Neural cell (in vitro differentiated cells): ENCODE results near the gene DNAI1. TPM values are rescaled to one million over a fixed set of nuclear protein-coding genes. Genes with fewer than 3 reads are reported as not detected.

Experiments used
- H2AFZ ChIP-seq: fragments of 200-600, 300-800 bp; sonication (generic), shearing (Covaris generic); 2 replicates; pipeline ENCODE4 v1.6.0; 2014; ENCODE audit warnings: low read depth, mild to moderate bottlenecking, antibody characterized with exemption, low read length, moderate library complexity
- H3F3A ChIP-seq: fragments of 200-600 bp; shearing (Covaris generic); 2 replicates; pipeline ENCODE4 v1.6.1; 2016; ENCODE audit warnings: mild to moderate bottlenecking, moderate library complexity, mixed read lengths, antibody characterized with exemption, low read length; ENCODE audit not compliant: insufficient read depth, poor library complexity, severe bottlenecking
- H3K27ac ChIP-seq: fragments of 200-600, 300-800 bp; sonication (generic), shearing (Covaris generic); 2 replicates; pipeline ENCODE4 v1.5.1; 2014; ENCODE audit warnings: mild to moderate bottlenecking, low read length, moderate library complexity
- H3K27me3 ChIP-seq: fragments of 300-800, 200-600 bp; sonication (generic), shearing (Covaris generic); 2 replicates; pipeline ENCODE4 v1.6.0; 2014; ENCODE audit warnings: mild to moderate bottlenecking, low read depth, low read length, moderate library complexity; ENCODE audit not compliant: insufficient read depth
- H3K36me3 ChIP-seq: fragments of 300-800, 200-600 bp; sonication (generic), shearing (Covaris generic); 2 replicates; pipeline ENCODE4 v1.5.1; 2014; ENCODE audit warnings: mild to moderate bottlenecking, antibody characterized with exemption, low read length, moderate library complexity; ENCODE audit not compliant: insufficient read depth
- H3K4me2 ChIP-seq: fragments of 300-800, 200-600 bp; sonication (generic), shearing (Covaris generic); 2 replicates; pipeline ENCODE4 v1.6.0; 2014; ENCODE audit warnings: mild to moderate bottlenecking, low read length
- H3K4me3 ChIP-seq: fragments of 300-800, 200-600 bp; sonication (generic), shearing (Covaris generic); 2 replicates; pipeline ENCODE4 v1.5.1; 2014; ENCODE audit warnings: mild to moderate bottlenecking, low read length, moderate library complexity
- H3K79me2 ChIP-seq: fragments of 200-600 bp; shearing (Covaris generic); replicated peaks from 2 replicates; pipeline ENCODE4 v1.6.0; 2014; ENCODE audit warnings: mild to moderate bottlenecking, low read length, moderate library complexity; ENCODE audit not compliant: insufficient read depth
- H3K9ac ChIP-seq: fragments of 300-800, 200-600 bp; sonication (generic), shearing (Covaris generic); 2 replicates; pipeline ENCODE4 v1.6.1; 2016; ENCODE audit warnings: mild to moderate bottlenecking, low read length, mixed read lengths
- H3K9me2 ChIP-seq: fragments of 200-600 bp; shearing (Covaris generic); 2 replicates; pipeline ENCODE4 v1.6.1; 2016; ENCODE audit warnings: mild to moderate bottlenecking, low read length, mixed read lengths; ENCODE audit not compliant: insufficient read depth
- H3K9me3 ChIP-seq: fragments of 200-600, 300-800 bp; sonication (generic), shearing (Covaris generic); 2 replicates; pipeline ENCODE4 v1.6.1; 2016; ENCODE audit warnings: mild to moderate bottlenecking, mixed run types, low read length, moderate library complexity, mixed read lengths
- H4K20me1 ChIP-seq: fragments of 200-600 bp; shearing (Covaris generic); 2 replicates; pipeline ENCODE4 v1.6.1; 2016; ENCODE audit warnings: mild to moderate bottlenecking, mixed run types; ENCODE audit not compliant: insufficient read depth
- EP300 ChIP-seq: fragments of 450-650 bp; conservative IDR thresholded peaks from 2 replicates; pipeline ENCODE4 v1.6.1; 2014; ENCODE audit warnings: antibody characterized with exemption, mild to moderate bottlenecking, moderate library complexity; ENCODE audit not compliant: poor library complexity, severe bottlenecking
- EZH2 ChIP-seq: fragments of 200-600, 300-800 bp; shearing (Covaris generic), sonication (generic); IDR thresholded peaks from 2 replicates; pipeline ENCODE4 v1.6.1; 2014; ENCODE audit warnings: antibody characterized with exemption, low read length, borderline replicate concordance, mild to moderate bottlenecking; ENCODE audit not compliant: insufficient read depth, poor library complexity, severe bottlenecking
- MXI1 ChIP-seq: fragments of 450-650 bp; conservative IDR thresholded peaks from 2 replicates; pipeline ENCODE4 v1.6.1; 2014; ENCODE audit warnings: antibody characterized with exemption, mild to moderate bottlenecking; ENCODE audit not compliant: poor library complexity, severe bottlenecking
- POLR2AphosphoS5 ChIP-seq: IDR thresholded peaks from 2 replicates; pipeline ENCODE4 v1.6.1; 2012
- RAD21 ChIP-seq: fragments of 450-650 bp; conservative IDR thresholded peaks from 2 replicates; pipeline ENCODE4 v1.6.1; 2014; ENCODE audit warnings: antibody characterized with exemption, mild to moderate bottlenecking, moderate library complexity
- REST ChIP-seq: IDR thresholded peaks from 2 replicates; pipeline ENCODE4 v1.6.1; 2012; ENCODE audit warnings: borderline replicate concordance
- SMC3 ChIP-seq: fragments of 450-650 bp; conservative IDR thresholded peaks from 2 replicates; pipeline ENCODE4 v1.6.1; 2014; ENCODE audit warnings: antibody characterized with exemption, mild to moderate bottlenecking, moderate library complexity; ENCODE audit not compliant: poor library complexity
- TAF1 ChIP-seq: IDR thresholded peaks from 2 replicates; pipeline ENCODE4 v1.6.1; 2012; ENCODE audit warnings: low read depth
- polyA plus RNA-seq: library from polyadenylated mRNA; depleted of rRNA; stranded (reverse); fragments of >200 nt; gene quantifications from 2 replicates; pipeline ENCODE4 v1.2.3, GENCODE V29; 2014
- TF ChIP-seq, protein P1 (sequence below): fragments of 450-650 bp; IDR thresholded peaks from 2 replicates; pipeline ENCODE4 v1.5.1; 2014; ENCODE audit warnings: antibody characterized with exemption, mild to moderate bottlenecking, moderate library complexity; ENCODE audit not compliant: poor library complexity, severe bottlenecking

The DNAI1 gene
- polyA plus RNA-seq, 1 donor from 2014 or later, result 0.99 TPM

DNA sequence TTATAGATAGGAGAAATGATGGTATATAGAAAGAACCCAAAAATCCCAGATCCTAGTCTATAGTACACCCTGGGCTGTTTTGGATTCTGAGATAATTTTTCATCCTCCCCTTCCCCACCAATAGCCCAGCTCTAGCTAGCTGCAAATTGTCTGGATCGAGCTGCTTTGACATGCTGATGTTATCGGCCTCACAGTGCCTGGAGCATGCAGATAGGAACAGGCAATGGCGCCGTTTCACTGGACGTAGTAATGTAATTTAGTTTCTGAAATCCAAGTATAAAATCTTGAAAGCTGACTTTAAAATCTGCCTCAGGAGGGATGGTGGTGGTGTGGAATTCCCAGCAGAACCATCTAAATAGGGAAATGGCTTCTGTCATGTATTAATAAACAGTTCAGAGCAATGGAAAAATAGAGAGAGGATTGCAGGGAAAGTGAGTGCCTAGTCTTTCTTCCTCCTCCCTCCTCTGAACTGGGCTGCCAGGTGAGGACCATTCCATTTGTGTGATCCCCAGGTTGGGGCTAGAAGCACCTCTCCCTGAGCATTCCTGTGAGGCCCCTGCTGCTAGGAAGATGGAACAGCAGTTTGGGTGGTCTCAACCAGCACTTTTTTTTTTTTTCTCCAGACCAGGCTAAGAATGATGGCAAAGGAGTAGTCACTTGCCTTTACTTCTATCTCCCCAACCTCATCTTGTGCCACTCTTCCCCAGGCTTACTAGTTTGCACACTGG, 32.1 kb upstream of the DNAI1 start:
- no peaks in the 10 kb centered on the region for H3F3A ChIP-seq
- TF ChIP-seq SMC3 (no peak), REST (no peak), EP300 (no peak)
- H3K27ac ChIP-seq, result no peak overlapping the region
- H3K9me3 ChIP-seq, result no peaks in the 10 kb centered on the region
- no peaks in the 10 kb centered on the region for H3K9me2 ChIP-seq
- no peaks in the 10 kb centered on the region for H3K36me3 ChIP-seq
- no peak overlapping the region for H3K4me3 ChIP-seq
- no peak overlapping the region for H3K4me2 ChIP-seq
- H3K27me3 ChIP-seq, result no peaks in the 10 kb centered on the region
- H3K9ac ChIP-seq, result no peak overlapping the region
- H2AFZ ChIP-seq, result no peak overlapping the region
- no peaks in the 10 kb centered on the region for H3K79me2 ChIP-seq
- H4K20me1 ChIP-seq, result no peaks in the 10 kb centered on the region

DNA sequence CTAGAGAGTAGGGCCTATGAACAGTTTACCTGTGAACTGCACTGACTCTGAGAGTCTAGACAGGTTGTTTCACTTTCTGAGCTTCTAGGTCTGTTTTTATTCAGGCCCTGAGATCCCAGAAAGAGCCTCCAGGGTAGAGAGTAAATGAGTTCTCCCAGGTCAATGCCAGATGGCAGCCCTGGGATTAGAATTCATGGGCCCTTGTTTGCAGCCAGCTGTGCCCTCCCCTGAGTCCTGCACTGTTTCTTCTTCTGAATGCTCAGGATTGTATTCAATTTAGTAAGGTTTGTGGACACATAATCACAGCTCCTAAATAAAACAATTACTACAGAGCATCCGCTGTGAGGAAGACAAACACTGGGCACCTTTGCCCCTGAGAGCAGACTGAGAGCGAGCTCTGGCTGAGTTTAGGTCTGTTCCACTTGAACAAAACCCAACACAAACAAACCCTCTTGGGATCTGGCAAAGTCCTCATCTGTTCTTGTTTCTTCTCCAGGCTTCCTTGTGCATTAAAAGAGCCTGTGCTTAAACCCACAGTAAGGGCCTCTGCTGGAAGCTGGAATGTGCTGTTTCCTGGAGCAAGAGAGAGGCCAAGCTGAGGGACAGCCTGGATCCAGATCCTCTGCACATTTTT, 30.2 kb upstream of the DNAI1 start:
- H3K27ac ChIP-seq, result no peak overlapping the region
- no peak overlapping the region for H3K4me3 ChIP-seq
- no peaks in the 10 kb centered on the region for H3K27me3 ChIP-seq
- no peaks in the 10 kb centered on the region for H3F3A ChIP-seq
- no peak overlapping the region for H3K4me2 ChIP-seq
- H3K9me2 ChIP-seq, result no peaks in the 10 kb centered on the region
- no peak overlapping the region for H3K9ac ChIP-seq
- H2AFZ ChIP-seq, result no peak overlapping the region
- H3K79me2 ChIP-seq, result no peaks in the 10 kb centered on the region
- TF ChIP-seq, protein P1, sequence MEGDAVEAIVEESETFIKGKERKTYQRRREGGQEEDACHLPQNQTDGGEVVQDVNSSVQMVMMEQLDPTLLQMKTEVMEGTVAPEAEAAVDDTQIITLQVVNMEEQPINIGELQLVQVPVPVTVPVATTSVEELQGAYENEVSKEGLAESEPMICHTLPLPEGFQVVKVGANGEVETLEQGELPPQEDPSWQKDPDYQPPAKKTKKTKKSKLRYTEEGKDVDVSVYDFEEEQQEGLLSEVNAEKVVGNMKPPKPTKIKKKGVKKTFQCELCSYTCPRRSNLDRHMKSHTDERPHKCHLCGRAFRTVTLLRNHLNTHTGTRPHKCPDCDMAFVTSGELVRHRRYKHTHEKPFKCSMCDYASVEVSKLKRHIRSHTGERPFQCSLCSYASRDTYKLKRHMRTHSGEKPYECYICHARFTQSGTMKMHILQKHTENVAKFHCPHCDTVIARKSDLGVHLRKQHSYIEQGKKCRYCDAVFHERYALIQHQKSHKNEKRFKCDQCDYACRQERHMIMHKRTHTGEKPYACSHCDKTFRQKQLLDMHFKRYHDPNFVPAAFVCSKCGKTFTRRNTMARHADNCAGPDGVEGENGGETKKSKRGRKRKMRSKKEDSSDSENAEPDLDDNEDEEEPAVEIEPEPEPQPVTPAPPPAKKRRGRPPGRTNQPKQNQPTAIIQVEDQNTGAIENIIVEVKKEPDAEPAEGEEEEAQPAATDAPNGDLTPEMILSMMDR, result no peak
- no peak for TF ChIP-seq MXI1
- TF ChIP-seq REST, result no peak
- TF ChIP-seq RAD21, result no peak
- TF ChIP-seq EP300, result no peak
- no peak for TF ChIP-seq TAF1
- no peak for TF ChIP-seq POLR2AphosphoS5
- TF ChIP-seq EZH2, result no peak
- no peak for TF ChIP-seq SMC3
- H3K36me3 ChIP-seq, result no peaks in the 10 kb centered on the region
- H3K9me3 ChIP-seq, result no peaks in the 10 kb centered on the region
- H4K20me1 ChIP-seq, result no peaks in the 10 kb centered on the region
